GM10266 (cell line): Measurements from ENCODE around the gene F2RL3.

ENCODE experiments used
- DNase-seq: peaks from one replicate; pipeline ENCODE4 v3.0.0; 2012; ENCODE audit errors: extremely low spot score
- CTCF ChIP-seq: IDR thresholded peaks from 2 replicates; pipeline ENCODE4 v1.5.1; 2012; ENCODE audit warnings: mild to moderate bottlenecking, low read depth; ENCODE audit not compliant: control insufficient read depth, insufficient read depth; ENCODE audit errors: missing control alignments

Gene F2RL3

GRCh38 chr19:16894080-16894479 lies 5.3 kb downstream of the F2RL3 start:
- DNase-seq, result no peak
- no peak for TF ChIP-seq CTCF

- no peak for TF ChIP-seq CTCF
- no peak for DNase-seq
Measured at GRCh38 chr19:16895467-16896145, 6.8 kb downstream of the F2RL3 start.

- TF ChIP-seq CTCF, result no peak
- no peak for DNase-seq
Measured at GRCh38 chr19:16896146-16897028, 7.6 kb downstream of the F2RL3 start.

GRCh38 chr19:16897029-16897855 lies 8.4 kb downstream of the F2RL3 start:
- no peak for TF ChIP-seq CTCF
- peak; percentile 98 for DNase-seq

GRCh38 chr19:16897856-16898161 lies 9.0 kb downstream of the F2RL3 start:
- TF ChIP-seq CTCF, result no peak

GRCh38 chr19:16898361-16899015 lies 9.7 kb downstream of the F2RL3 start:
- no peak for DNase-seq
- no peak for TF ChIP-seq CTCF

More at GRCh38 chr19:16897856-16898161, 9.0 kb downstream of the F2RL3 start:
- DNase-seq, result no peak
